AG10803 (cell line): ENCODE results near the gene PLK2.

Source experiments
- DNase-seq: peaks from one replicate; pipeline ENCODE4 v3.0.0; 2010; ENCODE audit warnings: low read depth
- H3K4me3 ChIP-seq: 2 replicates; pipeline ENCODE4 v1.5.1; 2011; ENCODE audit warnings: mild to moderate bottlenecking, low read length, control low read depth
- CTCF ChIP-seq: conservative IDR thresholded peaks from 2 replicates; pipeline ENCODE4 v1.5.1; 2011; ENCODE audit warnings: mild to moderate bottlenecking, low read length, control low read depth, inconsistent platforms

The PLK2 gene

GRCh38 chr5:58460002-58460731 is at the start of gene PLK2:
Gene PLK2, minus strand, starts transcription at chr5:58460086. Its CDS starts 127 bp downstream, at chr5:58459959.
- peak; percentile 94 for DNase-seq
- peak; percentile 46 for TF ChIP-seq CTCF
- peak within 1 kb of the TSS; percentile 78 for H3K4me3 ChIP-seq

- no peak overlapping the region for H3K4me3 ChIP-seq
- no peak for TF ChIP-seq CTCF
- no peak for DNase-seq
Observed at GRCh38 chr5:58507715-58508114, 47.8 kb upstream of the PLK2 start.

- no peak overlapping the region for H3K4me3 ChIP-seq
- TF ChIP-seq CTCF = no peak
- DNase-seq = no peak
Observed at GRCh38 chr5:58505971-58506640, 46.2 kb upstream of the PLK2 start.

GRCh38 chr5:58505502-58505901 is 45.6 kb upstream of the PLK2 start:
- no peak for TF ChIP-seq CTCF
- DNase-seq = no peak
- no peak overlapping the region for H3K4me3 ChIP-seq

- no peak for TF ChIP-seq CTCF
- no peak overlapping the region for H3K4me3 ChIP-seq
- DNase-seq = no peak
Observed at GRCh38 chr5:58504766-58505165, 44.9 kb upstream of the PLK2 start.

- DNase-seq = no peak
- no peak overlapping the region for H3K4me3 ChIP-seq
- TF ChIP-seq CTCF = no peak
Observed at GRCh38 chr5:58503390-58504046, 43.6 kb upstream of the PLK2 start.
